HEK293T (cell line): Measurements from ENCODE around the gene CAMK2D.

Experiments
- CTCF ChIA-PET: fragments of 350-600 bp; formaldehyde crosslinking; extraction: SDS; loops from one replicate; lab custom pipeline; 2021; ENCODE audit warnings: antibody characterized with exemption, inconsistent platforms; lab: Yijun Ruan, JAX
- POLR2A ChIA-PET: fragments of 350-600 bp; formaldehyde crosslinking; extraction: SDS; loops from one replicate; lab custom pipeline; 2020; ENCODE audit warnings: antibody characterized with exemption, inconsistent platforms; lab: Yijun Ruan, JAX
- DNase-seq: peaks from one replicate; pipeline ENCODE4 v3.0.0; 2012; ENCODE audit warnings: mixed read lengths; ENCODE audit errors: extremely low spot score
- ARNT ChIP-seq: fragments of 450-650 bp; IDR thresholded peaks from 2 replicates; pipeline ENCODE4 v1.6.1; 2017; ENCODE audit warnings: mild to moderate bottlenecking
- BHLHE40 ChIP-seq: fragments of 450-650 bp; IDR thresholded peaks from 2 replicates; pipeline ENCODE4 v1.6.1; 2016; ENCODE audit warnings: mild to moderate bottlenecking, moderate library complexity, borderline replicate concordance
- CTBP1 ChIP-seq: fragments of 450-650 bp; IDR thresholded peaks from 2 replicates; pipeline ENCODE4 v1.6.1; 2016; ENCODE audit warnings: borderline replicate concordance
- ELF4 ChIP-seq: fragments of 450-650 bp; IDR thresholded peaks from 2 replicates; pipeline ENCODE4 v1.6.1; 2017; ENCODE audit warnings: antibody characterized with exemption
- FOXA1 ChIP-seq: fragments of 450-650 bp; IDR thresholded peaks from 2 replicates; pipeline ENCODE4 v1.6.1; 2016; ENCODE audit warnings: mild to moderate bottlenecking
- FOXK2 ChIP-seq: fragments of 450-650 bp; IDR thresholded peaks from 2 replicates; pipeline ENCODE4 v1.6.1; 2016; ENCODE audit warnings: mild to moderate bottlenecking
- FOXM1 ChIP-seq: fragments of 450-650 bp; IDR thresholded peaks from 2 replicates; pipeline ENCODE4 v1.6.1; 2017; ENCODE audit warnings: mild to moderate bottlenecking, borderline replicate concordance
- HDGF ChIP-seq: fragments of 450-650 bp; IDR thresholded peaks from 2 replicates; pipeline ENCODE4 v1.6.1; 2017; ENCODE audit warnings: antibody characterized with exemption, borderline replicate concordance
- L3MBTL2 ChIP-seq: fragments of 450-650 bp; conservative IDR thresholded peaks from 2 replicates; pipeline ENCODE4 v1.6.1; 2016; ENCODE audit warnings: mild to moderate bottlenecking
- LEF1 ChIP-seq: fragments of 450-650 bp; IDR thresholded peaks from 2 replicates; pipeline ENCODE4 v1.6.1; 2017; ENCODE audit warnings: mild to moderate bottlenecking, borderline replicate concordance
- NFRKB ChIP-seq: fragments of 450-650 bp; IDR thresholded peaks from 2 replicates; pipeline ENCODE4 v1.6.1; 2016; ENCODE audit warnings: mild to moderate bottlenecking, moderate library complexity
- PKNOX1 ChIP-seq: fragments of 450-650 bp; IDR thresholded peaks from 2 replicates; pipeline ENCODE4 v1.6.1; 2016
- SP1 ChIP-seq: fragments of 450-650 bp; IDR thresholded peaks from 2 replicates; pipeline ENCODE4 v1.6.1; 2017
- SUZ12 ChIP-seq: fragments of 450-650 bp; IDR thresholded peaks from 2 replicates; pipeline ENCODE4 v1.6.1; 2016; ENCODE audit warnings: mild to moderate bottlenecking
- TARDBP ChIP-seq: fragments of 450-650 bp; IDR thresholded peaks from 2 replicates; pipeline ENCODE4 v1.6.1; 2016
- ZNF384 ChIP-seq: fragments of 450-650 bp; IDR thresholded peaks from 2 replicates; pipeline ENCODE4 v1.6.1; 2016

The CAMK2D gene

DNA sequence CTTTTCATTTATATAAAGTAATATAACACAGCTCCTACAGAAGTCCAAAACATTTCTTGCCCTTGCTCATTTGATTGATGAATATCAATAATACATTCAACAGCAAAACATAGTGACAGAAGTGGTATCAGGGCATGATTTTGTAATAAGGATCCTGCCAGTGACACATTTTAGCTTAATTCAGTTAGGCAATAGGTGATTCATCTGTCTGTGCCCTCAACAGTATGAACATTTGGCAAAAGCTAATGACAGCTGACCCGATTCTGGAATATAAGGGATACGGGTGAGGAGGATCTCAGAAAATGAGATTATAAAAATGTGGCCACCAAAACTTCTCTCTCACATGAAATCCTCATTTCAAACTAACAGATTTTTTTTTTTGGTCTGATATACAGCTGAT is 294.0 kb downstream of the CAMK2D start:
- DNase-seq, result no peak
- POLR2A ChIA-PET, result no interaction called here

GRCh38 chr4:113462286-113462685 is 299.3 kb downstream of the CAMK2D start:
- CTCF ChIA-PET, result no interaction called here
- POLR2A ChIA-PET, result no interaction called here
- TF ChIP-seq LEF1, result no peak
- no peak for TF ChIP-seq HDGF
- TF ChIP-seq SP1, result no peak
- TF ChIP-seq BHLHE40, result no peak
- TF ChIP-seq SUZ12, result no peak
- TF ChIP-seq NFRKB, result no peak
- TF ChIP-seq ARNT, result no peak
- no peak for TF ChIP-seq ZNF384
- no peak for TF ChIP-seq PKNOX1
- TF ChIP-seq TARDBP, result no peak
- TF ChIP-seq L3MBTL2, result no peak
- no peak for TF ChIP-seq FOXM1
- TF ChIP-seq ELF4, result no peak
- no peak for TF ChIP-seq CTBP1
- no peak for TF ChIP-seq FOXA1
- TF ChIP-seq FOXK2, result no peak
- no peak for DNase-seq

More for the DNA sequence above, 294.0 kb downstream of the CAMK2D start:
- TF ChIP-seq FOXK2 (no peak), HDGF (no peak), TARDBP (no peak)
- CTCF ChIA-PET, result no interaction called here

GRCh38 chr4:113461281-113461680 is 300.3 kb downstream of the CAMK2D start:
- CTCF ChIA-PET, result no interaction called here
- TF ChIP-seq BHLHE40, result no peak
- no peak for TF ChIP-seq ZNF384
- TF ChIP-seq PKNOX1, result no peak
- no peak for TF ChIP-seq L3MBTL2
- TF ChIP-seq CTBP1, result no peak
- no peak for TF ChIP-seq LEF1
- TF ChIP-seq NFRKB, result no peak
- no peak for TF ChIP-seq TARDBP
- TF ChIP-seq SP1, result no peak
- POLR2A ChIA-PET, result no interaction called here
- no peak for DNase-seq

- ChIA-PET CTCF (no interaction called here), POLR2A (no interaction called here)
- DNase-seq, result no peak
Measured at GRCh38 chr4:113457886-113458285, 303.7 kb downstream of the CAMK2D start.

GRCh38 chr4:113457121-113457520 is 304.4 kb downstream of the CAMK2D start:
- POLR2A ChIA-PET, result no interaction called here
- no peak for DNase-seq
- TF ChIP-seq TARDBP (no peak), HDGF (no peak), SP1 (no peak), BHLHE40 (no peak), L3MBTL2 (no peak), SUZ12 (no peak), CTBP1 (no peak), ZNF384 (no peak), FOXM1 (no peak)
- CTCF ChIA-PET, result no interaction called here

More at GRCh38 chr4:113457886-113458285, 303.7 kb downstream of the CAMK2D start:
- no peak for TF ChIP-seq PKNOX1
- no peak for TF ChIP-seq FOXA1
- no peak for TF ChIP-seq LEF1
- TF ChIP-seq SUZ12, result no peak
- no peak for TF ChIP-seq BHLHE40
- no peak for TF ChIP-seq ARNT
- no peak for TF ChIP-seq FOXK2
- TF ChIP-seq NFRKB, result no peak
- no peak for TF ChIP-seq SP1

GRCh38 chr4:113455061-113455460 is 306.5 kb downstream of the CAMK2D start:
- no peak for TF ChIP-seq PKNOX1
- no peak for TF ChIP-seq ELF4
- no peak for TF ChIP-seq ZNF384
- TF ChIP-seq TARDBP, result no peak
- no peak for TF ChIP-seq ARNT
- no peak for TF ChIP-seq FOXA1
- TF ChIP-seq LEF1, result no peak
- TF ChIP-seq HDGF, result no peak
- no peak for TF ChIP-seq NFRKB
- no peak for TF ChIP-seq FOXK2
- no peak for TF ChIP-seq SUZ12
- TF ChIP-seq SP1, result no peak
- TF ChIP-seq CTBP1, result no peak
- no peak for TF ChIP-seq L3MBTL2
- no peak for TF ChIP-seq FOXM1
- TF ChIP-seq BHLHE40, result no peak
- ChIA-PET POLR2A (no interaction called here), CTCF (no interaction called here)
- DNase-seq, result no peak
